ENCODE results near the gene RALGAPB.

The RALGAPB gene

DNA sequence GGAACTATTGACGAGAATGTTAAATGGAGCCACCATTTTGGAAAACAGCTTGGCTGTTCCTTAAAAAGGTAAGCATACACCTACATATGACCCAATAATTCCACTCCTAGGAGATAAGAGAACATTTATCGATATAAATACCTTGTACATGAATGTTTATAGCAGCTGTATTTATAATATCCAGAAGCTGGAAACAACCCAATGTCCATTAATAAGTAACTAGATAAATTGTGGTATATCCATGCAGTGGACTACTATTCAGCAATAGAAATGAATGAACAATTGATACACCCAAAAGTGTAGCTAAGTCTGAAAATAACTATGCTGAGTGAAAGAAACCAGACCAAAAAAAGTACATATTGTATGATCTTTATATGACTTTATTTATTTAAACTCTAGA lies 66.1 kb downstream of the RALGAPB start:
- H3K36me3 ChIP-seq (ENCODE audit: control insufficient read depth in 1 of 2, insufficient read depth in 2 of 2, low read length in 2 of 2), result peaks cover 66 to 87% of the 10 kb centered on the region in 2 donors

DNA sequence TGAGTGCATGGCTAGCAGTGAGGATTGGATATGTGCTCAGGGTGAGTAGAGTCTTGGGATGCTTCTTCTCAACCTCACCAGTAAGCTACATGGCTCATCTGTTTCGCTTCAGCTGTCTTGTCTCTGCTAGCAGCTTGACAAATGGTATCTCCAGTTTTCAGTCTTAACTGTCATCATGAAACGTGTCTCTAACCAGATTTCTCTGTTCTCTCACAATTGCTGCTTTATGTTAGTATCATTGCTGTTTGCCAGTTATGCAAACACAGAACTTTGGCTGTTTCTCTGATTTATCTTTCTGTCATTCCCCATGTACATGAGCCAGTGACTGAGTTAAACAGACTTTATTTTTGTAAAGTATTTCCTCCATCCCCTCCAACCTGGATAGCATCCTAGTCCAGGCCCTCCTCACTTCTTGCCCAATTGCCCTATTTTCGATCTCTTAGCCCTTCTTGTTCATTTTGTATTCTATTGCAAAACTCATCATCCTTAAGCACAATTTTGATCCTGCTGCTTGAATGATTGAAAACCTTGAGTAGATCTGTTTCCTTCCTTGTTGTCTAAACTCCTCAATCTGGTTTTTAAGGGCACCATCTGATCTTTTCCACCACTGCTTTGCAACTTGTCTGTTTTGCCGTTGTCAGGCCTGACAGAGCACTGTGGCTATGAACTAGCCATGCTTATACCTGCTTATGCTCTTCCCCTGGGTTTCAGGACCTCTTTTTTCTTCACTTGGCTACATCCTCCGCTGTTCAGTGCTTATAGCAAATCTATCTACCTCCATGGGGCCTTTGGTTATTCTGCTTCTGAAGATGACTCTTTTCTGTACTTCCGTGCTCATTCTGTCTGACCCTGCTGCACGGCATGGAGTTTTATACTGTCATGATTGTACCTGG lies 70.6 kb downstream of the RALGAPB start:
- Histone ChIP-seq H3K4me1 (ENCODE audit: control insufficient read depth in 1 of 2, insufficient read depth in 2 of 2, low read length in 2 of 2) (no peaks in the 10 kb centered on the region), H3K27ac (ENCODE audit: low read depth, low read length) (no peak overlapping the region), H3K4me3 (ENCODE audit: low read depth in 1 of 2, low read length in 2 of 2) (no peak overlapping the region), H3K9me3 (ENCODE audit: control insufficient read depth in 1 of 2, low read length in 2 of 2) (no peaks in the 10 kb centered on the region), H3K9ac (ENCODE audit: low read depth in 1 of 2, low read length in 2 of 2) (no peak overlapping the region), H3K27me3 (ENCODE audit: control insufficient read depth in 1 of 2, insufficient read depth in 2 of 2, low read length in 2 of 2) (no peaks in the 10 kb centered on the region), H3K36me3 (ENCODE audit: control insufficient read depth in 1 of 2, insufficient read depth in 2 of 2, low read length in 2 of 2) (peaks cover 55 to 93% of the 10 kb centered on the region in 2 donors)

More for the DNA sequence above, 66.1 kb downstream of the RALGAPB start:
- Histone ChIP-seq H3K4me3 (ENCODE audit: low read depth in 1 of 2, low read length in 2 of 2) (no peak overlapping the region), H3K9me3 (ENCODE audit: control insufficient read depth in 1 of 2, low read length in 2 of 2) (no peaks in the 10 kb centered on the region), H3K4me1 (ENCODE audit: control insufficient read depth in 1 of 2, insufficient read depth in 2 of 2, low read length in 2 of 2) (no peaks in the 10 kb centered on the region), H3K27me3 (ENCODE audit: control insufficient read depth in 1 of 2, insufficient read depth in 2 of 2, low read length in 2 of 2) (no peaks in the 10 kb centered on the region), H3K27ac (ENCODE audit: low read depth, low read length) (no peak overlapping the region), H3K9ac (ENCODE audit: low read depth in 1 of 2, low read length in 2 of 2) (no peak overlapping the region)

DNA sequence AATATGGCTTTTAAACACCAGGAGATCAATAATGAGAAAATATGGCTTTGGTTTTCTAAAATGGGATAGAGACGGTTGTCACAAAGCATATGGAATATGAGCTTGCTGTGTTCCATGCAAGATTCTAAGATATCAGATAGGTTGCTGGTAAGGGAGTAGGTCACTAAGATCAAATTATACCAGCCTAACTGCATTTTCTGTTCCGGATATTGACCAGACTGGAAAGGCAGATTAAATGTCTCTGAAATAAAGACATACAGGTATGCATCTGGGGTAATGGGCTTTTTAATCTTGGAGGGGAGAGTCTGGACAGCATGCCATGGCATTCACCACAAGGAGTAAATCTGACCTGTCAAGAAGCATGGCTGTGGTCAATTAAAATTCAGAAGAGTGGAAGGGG lies 73.1 kb downstream of the RALGAPB start:
- no peaks in the 10 kb centered on the region for H3K9me3 ChIP-seq (ENCODE audit: control insufficient read depth in 1 of 2, low read length in 2 of 2)
- H3K4me3 ChIP-seq (ENCODE audit: low read depth in 1 of 2, low read length in 2 of 2), result no peak overlapping the region
- no peak overlapping the region for H3K27ac ChIP-seq (ENCODE audit: low read depth, low read length)
- no peaks in the 10 kb centered on the region for H3K27me3 ChIP-seq (ENCODE audit: control insufficient read depth in 1 of 2, insufficient read depth in 2 of 2, low read length in 2 of 2)
- H3K36me3 ChIP-seq (ENCODE audit: control insufficient read depth in 1 of 2, insufficient read depth in 2 of 2, low read length in 2 of 2), result peaks cover 43 to 91% of the 10 kb centered on the region in 2 donors
- H3K9ac ChIP-seq (ENCODE audit: low read depth in 1 of 2, low read length in 2 of 2), result no peak overlapping the region
- H3K4me1 ChIP-seq (ENCODE audit: control insufficient read depth in 1 of 2, insufficient read depth in 2 of 2, low read length in 2 of 2), result no peaks in the 10 kb centered on the region

DNA sequence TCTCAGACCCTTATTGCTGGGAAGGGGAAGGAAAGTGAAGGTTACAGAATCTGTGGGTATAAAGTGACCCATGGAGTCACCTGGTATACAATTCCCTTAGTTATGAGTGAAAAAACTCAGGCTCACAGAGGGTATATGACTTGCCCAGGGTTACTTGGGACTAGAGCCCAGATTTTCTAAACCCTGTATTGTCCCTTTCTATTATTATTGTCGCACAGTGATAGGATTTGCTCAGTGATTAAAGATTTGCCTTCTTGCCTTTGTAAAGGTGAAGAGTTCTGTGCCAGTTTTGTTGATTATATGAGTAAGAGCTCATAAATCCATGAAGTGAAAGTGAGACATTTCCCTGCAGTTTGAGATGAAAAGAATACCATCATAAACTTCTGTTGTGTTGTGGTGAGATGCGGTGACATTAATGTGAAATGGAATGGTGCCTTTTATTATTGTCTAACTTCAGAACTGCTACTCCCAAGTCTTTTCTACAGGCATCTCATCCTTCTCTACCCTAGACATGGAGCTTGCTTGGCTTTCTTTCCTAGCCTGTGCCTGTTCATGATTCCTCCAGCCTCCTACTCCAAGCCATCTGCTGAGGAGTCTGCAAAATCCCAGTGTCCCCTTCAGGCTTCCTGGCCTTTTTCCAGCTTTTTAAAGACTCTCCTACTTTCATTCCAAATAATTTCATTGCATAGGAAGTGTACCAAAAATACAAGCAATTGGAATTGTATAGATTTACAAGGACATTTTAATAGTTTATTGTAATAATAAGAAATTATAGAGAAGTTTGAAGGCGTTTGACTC lies 74.8 kb downstream of the RALGAPB start:
- H3K36me3 ChIP-seq (ENCODE audit: control insufficient read depth in 1 of 2, insufficient read depth in 2 of 2, low read length in 2 of 2), result peaks cover 44 to 90% of the 10 kb centered on the region in 2 donors

DNA sequence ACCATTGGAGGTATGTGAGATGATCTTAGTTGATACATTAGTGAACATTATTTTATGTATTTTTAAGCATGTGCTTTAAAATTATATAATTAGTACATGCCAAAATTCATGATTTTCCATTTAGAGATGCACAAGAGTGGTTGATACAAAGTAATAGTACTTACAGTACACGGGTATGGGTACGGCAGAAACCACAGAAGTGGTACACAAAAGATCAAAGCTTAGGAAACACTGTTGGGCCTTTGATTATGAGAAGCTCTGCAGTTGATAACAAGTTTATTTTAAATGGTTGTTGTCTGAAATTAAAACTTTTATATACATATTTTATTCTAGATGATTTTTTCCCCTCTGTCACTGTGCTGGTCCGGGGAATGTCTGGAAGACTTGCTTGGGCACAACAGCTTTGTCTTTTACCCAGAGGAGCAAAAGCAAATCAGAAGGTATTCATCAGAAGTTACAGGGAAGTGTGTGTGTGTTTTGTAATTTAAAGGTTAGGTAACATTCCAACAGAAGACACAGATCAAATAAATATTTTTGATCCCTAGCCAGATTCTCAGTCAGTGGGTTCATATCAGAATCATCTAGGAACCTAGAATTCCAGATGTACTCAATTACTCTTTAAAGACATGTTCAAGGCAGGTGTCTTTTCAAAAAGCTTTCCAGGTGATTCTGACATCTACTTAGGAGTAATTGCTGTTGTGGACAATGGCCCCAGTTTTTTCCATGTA lies 75.9 kb downstream of the RALGAPB start:
- peaks cover 45 to 88% of the 10 kb centered on the region in 2 donors for H3K36me3 ChIP-seq (ENCODE audit: control insufficient read depth in 1 of 2, insufficient read depth in 2 of 2, low read length in 2 of 2)
- no peaks in the 10 kb centered on the region for H3K9me3 ChIP-seq (ENCODE audit: control insufficient read depth in 1 of 2, low read length in 2 of 2)
- no peaks in the 10 kb centered on the region for H3K4me1 ChIP-seq (ENCODE audit: control insufficient read depth in 1 of 2, insufficient read depth in 2 of 2, low read length in 2 of 2)
- H3K27ac ChIP-seq (ENCODE audit: low read depth, low read length), result no peak overlapping the region
- no peaks in the 10 kb centered on the region for H3K27me3 ChIP-seq (ENCODE audit: control insufficient read depth in 1 of 2, insufficient read depth in 2 of 2, low read length in 2 of 2)
- no peak overlapping the region for H3K9ac ChIP-seq (ENCODE audit: low read depth in 1 of 2, low read length in 2 of 2)
- no peak overlapping the region for H3K4me3 ChIP-seq (ENCODE audit: low read depth in 1 of 2, low read length in 2 of 2)

More for the DNA sequence above, 74.8 kb downstream of the RALGAPB start:
- no peaks in the 10 kb centered on the region for H3K27me3 ChIP-seq (ENCODE audit: control insufficient read depth in 1 of 2, insufficient read depth in 2 of 2, low read length in 2 of 2)
- H3K9me3 ChIP-seq (ENCODE audit: control insufficient read depth in 1 of 2, low read length in 2 of 2), result no peaks in the 10 kb centered on the region
- H3K4me3 ChIP-seq (ENCODE audit: low read depth in 1 of 2, low read length in 2 of 2), result no peak overlapping the region
- no peak overlapping the region for H3K9ac ChIP-seq (ENCODE audit: low read depth in 1 of 2, low read length in 2 of 2)
- H3K4me1 ChIP-seq (ENCODE audit: control insufficient read depth in 1 of 2, insufficient read depth in 2 of 2, low read length in 2 of 2), result no peaks in the 10 kb centered on the region
- H3K27ac ChIP-seq (ENCODE audit: low read depth, low read length), result no peak overlapping the region

DNA sequence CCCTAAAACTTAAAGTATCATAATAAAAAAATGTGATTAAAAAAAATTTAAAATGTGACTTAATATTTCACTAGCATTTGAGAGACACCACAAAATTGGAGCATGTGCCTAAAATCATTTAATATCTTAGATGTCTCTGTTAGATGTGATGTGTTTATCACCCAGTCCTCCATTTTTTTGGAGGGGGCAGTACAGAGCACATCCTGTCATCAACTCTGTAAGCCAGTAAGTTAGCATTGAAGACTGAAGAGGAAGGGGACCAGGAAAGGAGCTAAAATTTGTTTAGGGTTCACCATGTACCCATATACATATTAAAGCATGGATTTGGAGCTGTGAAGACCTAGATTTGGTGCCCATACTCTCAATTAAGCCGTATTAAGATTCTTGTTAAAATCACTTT lies 77.6 kb downstream of the RALGAPB start:
- no peak overlapping the region for H3K27ac ChIP-seq (ENCODE audit: low read depth, low read length)
- H3K27me3 ChIP-seq (ENCODE audit: control insufficient read depth in 1 of 2, insufficient read depth in 2 of 2, low read length in 2 of 2), result no peaks in the 10 kb centered on the region
- H3K4me1 ChIP-seq (ENCODE audit: control insufficient read depth in 1 of 2, insufficient read depth in 2 of 2, low read length in 2 of 2), result no peaks in the 10 kb centered on the region
- H3K4me3 ChIP-seq (ENCODE audit: low read depth in 1 of 2, low read length in 2 of 2), result no peak overlapping the region
- no peak overlapping the region for H3K9ac ChIP-seq (ENCODE audit: low read depth in 1 of 2, low read length in 2 of 2)
- H3K9me3 ChIP-seq (ENCODE audit: control insufficient read depth in 1 of 2, low read length in 2 of 2), result no peaks in the 10 kb centered on the region
- H3K36me3 ChIP-seq (ENCODE audit: control insufficient read depth in 1 of 2, insufficient read depth in 2 of 2, low read length in 2 of 2), result peaks cover 53 to 80% of the 10 kb centered on the region in 2 donors

DNA sequence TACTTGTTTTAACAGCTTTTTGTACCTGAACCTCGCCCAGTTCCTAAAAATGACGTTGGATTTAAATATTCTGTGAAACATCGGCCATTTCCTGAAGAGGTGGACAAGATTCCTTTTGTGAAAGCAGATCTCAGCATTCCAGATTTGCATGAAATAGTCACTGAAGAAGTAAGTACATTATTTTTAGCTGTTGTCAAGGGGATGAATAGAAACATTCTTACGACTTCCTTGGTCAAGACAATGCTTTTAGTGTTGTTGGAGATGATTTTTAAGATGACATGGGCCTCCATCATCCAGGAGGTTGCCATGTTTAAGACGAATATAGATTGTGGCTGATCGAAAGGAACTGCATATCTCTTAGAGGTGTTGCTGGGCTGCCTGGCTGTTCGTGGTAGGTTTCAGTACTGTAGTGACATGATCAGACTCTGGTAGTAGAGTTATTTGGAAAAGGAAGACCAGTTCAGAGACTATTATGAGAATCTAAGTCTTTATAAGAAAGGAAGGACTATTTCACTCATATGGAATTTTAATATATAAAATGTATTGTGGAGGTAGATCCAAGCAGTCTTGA lies 78.5 kb downstream of the RALGAPB start:
- Histone ChIP-seq H3K27me3 (ENCODE audit: control insufficient read depth in 1 of 2, insufficient read depth in 2 of 2, low read length in 2 of 2) (no peaks in the 10 kb centered on the region), H3K36me3 (ENCODE audit: control insufficient read depth in 1 of 2, insufficient read depth in 2 of 2, low read length in 2 of 2) (peaks cover 55 to 72% of the 10 kb centered on the region in 2 donors), H3K9ac (ENCODE audit: low read depth in 1 of 2, low read length in 2 of 2) (no peak overlapping the region), H3K4me3 (ENCODE audit: low read depth in 1 of 2, low read length in 2 of 2) (no peak overlapping the region), H3K4me1 (ENCODE audit: control insufficient read depth in 1 of 2, insufficient read depth in 2 of 2, low read length in 2 of 2) (no peaks in the 10 kb centered on the region), H3K27ac (ENCODE audit: low read depth, low read length) (no peak overlapping the region), H3K9me3 (ENCODE audit: control insufficient read depth in 1 of 2, low read length in 2 of 2) (no peaks in the 10 kb centered on the region)

DNA sequence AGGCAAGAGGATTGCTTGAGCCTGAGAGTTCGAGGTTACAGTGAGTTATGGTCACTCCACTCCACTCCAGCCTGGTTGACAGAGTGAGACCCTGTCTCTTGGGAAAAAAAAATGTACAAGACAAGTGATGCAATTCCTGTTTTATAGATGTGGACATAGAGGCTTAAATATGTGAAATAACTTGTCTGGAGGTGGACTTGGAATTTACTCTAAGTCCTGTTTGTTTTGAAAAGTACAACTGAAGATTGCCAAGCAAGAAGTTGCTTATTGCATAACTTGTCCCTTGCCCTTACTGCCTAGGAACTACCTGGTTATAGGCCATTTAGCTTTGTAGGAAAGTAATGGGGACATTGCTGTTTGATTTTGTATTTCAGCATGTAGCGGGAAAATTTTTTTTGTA lies 82.3 kb downstream of the RALGAPB start:
- H3K27ac ChIP-seq (ENCODE audit: low read depth, low read length), result no peak overlapping the region
- H3K27me3 ChIP-seq (ENCODE audit: control insufficient read depth in 1 of 2, insufficient read depth in 2 of 2, low read length in 2 of 2), result no peaks in the 10 kb centered on the region
- H3K4me1 ChIP-seq (ENCODE audit: control insufficient read depth in 1 of 2, insufficient read depth in 2 of 2, low read length in 2 of 2), result no peaks in the 10 kb centered on the region
- H3K36me3 ChIP-seq (ENCODE audit: control insufficient read depth in 1 of 2, insufficient read depth in 2 of 2, low read length in 2 of 2), result peaks cover 55 to 66% of the 10 kb centered on the region in 2 donors
- no peaks in the 10 kb centered on the region for H3K9me3 ChIP-seq (ENCODE audit: control insufficient read depth in 1 of 2, low read length in 2 of 2)
- no peak overlapping the region for H3K4me3 ChIP-seq (ENCODE audit: low read depth in 1 of 2, low read length in 2 of 2)
- no peak overlapping the region for H3K9ac ChIP-seq (ENCODE audit: low read depth in 1 of 2, low read length in 2 of 2)

DNA sequence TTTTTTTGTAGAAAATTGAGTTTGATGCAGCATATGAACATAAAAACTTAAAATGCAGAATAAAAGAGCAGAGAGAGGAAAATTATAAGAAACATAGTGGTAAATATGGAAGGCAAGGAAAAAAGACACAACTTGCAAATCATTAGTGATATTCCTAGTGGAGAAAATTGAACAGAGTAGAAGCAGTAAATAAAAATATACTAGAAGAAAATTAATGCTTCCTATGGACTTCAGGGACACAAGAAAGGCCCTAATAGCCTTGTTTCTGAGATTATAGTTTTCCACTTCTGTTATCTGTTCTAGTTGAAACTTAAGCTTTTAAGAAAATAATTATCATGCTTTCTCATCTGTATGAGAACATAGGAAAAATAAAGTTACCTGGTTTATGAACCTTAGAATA lies 82.8 kb downstream of the RALGAPB start:
- no peaks in the 10 kb centered on the region for H3K27me3 ChIP-seq (ENCODE audit: control insufficient read depth in 1 of 2, insufficient read depth in 2 of 2, low read length in 2 of 2)
- H3K4me3 ChIP-seq (ENCODE audit: low read depth in 1 of 2, low read length in 2 of 2), result no peak overlapping the region
- no peaks in the 10 kb centered on the region for H3K9me3 ChIP-seq (ENCODE audit: control insufficient read depth in 1 of 2, low read length in 2 of 2)
- no peak overlapping the region for H3K27ac ChIP-seq (ENCODE audit: low read depth, low read length)
- peaks cover 55 to 67% of the 10 kb centered on the region in 2 donors for H3K36me3 ChIP-seq (ENCODE audit: control insufficient read depth in 1 of 2, insufficient read depth in 2 of 2, low read length in 2 of 2)
- H3K9ac ChIP-seq (ENCODE audit: low read depth in 1 of 2, low read length in 2 of 2), result no peak overlapping the region
- no peaks in the 10 kb centered on the region for H3K4me1 ChIP-seq (ENCODE audit: control insufficient read depth in 1 of 2, insufficient read depth in 2 of 2, low read length in 2 of 2)
